ENCODE data around the gene SMYD3.

DNA sequence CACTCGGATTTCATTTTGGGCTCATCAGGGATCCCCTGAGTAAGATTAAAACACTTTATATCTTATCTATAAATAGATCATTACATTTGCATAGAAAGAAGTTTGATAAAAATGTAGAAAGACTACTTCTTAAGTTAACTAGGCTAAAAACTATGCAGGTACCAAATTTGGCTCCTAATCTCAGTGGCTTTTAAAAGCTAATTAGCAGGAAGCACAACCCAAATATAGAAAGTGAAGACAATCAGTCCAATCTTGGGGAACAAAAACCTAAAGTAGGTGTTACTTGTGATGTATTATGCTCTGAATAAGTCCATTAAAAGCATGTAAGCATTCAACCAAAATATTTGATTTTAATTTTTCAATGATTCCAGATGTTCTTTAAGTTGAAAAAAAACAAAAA lies 35.4 kb downstream of the SMYD3 start:
- TF ChIP-seq MIXL1 (CRISPR knock-in tag; IDR thresholded peaks at IDR 0.05) (no peak), ZBTB49 (CRISPR knock-in tag; IDR thresholded peaks at IDR 0.05; ENCODE audit: borderline replicate concordance) (no peak)
- TF ChIP-seq, protein P1, sequence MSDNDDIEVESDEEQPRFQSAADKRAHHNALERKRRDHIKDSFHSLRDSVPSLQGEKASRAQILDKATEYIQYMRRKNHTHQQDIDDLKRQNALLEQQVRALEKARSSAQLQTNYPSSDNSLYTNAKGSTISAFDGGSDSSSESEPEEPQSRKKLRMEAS (IDR thresholded peaks at IDR 0.05): no peak
